Activated T-cell treated with anti-CD3 and anti-CD28 coated beads for 24 hours (primary cell): ENCODE data around the gene CCT5.
A peak's percentile ranks its signal among the peaks of the same experiment; 100 is the strongest.
"Not testable (repeated sequence)": the region's sequence is repeated elsewhere in the genome, so short reads cannot be mapped to it uniquely, and the experiment has no call there.

Experiments used
- DNase-seq: peaks from one replicate; pipeline ENCODE4 v3.0.0-alpha.2; 2020; ENCODE audit warnings: low read depth

CCT5 gene

GRCh38 chr5:10301842-10302610 is 51.9 kb downstream of the CCT5 start:
- DNase-seq = no peak

GRCh38 chr5:10303201-10303600 is 53.1 kb downstream of the CCT5 start:
- DNase-seq = no peak

- DNase-seq = no peak
Observed at GRCh38 chr5:10303699-10304170, 53.7 kb downstream of the CCT5 start.

- no peak for DNase-seq
Observed at GRCh38 chr5:10304932-10305331, 54.9 kb downstream of the CCT5 start.

GRCh38 chr5:10306114-10306513 is 56.0 kb downstream of the CCT5 start:
- no peak for DNase-seq

GRCh38 chr5:10306806-10307205 is 56.7 kb downstream of the CCT5 start:
- DNase-seq = no peak

GRCh38 chr5:10307206-10308148 is 57.4 kb downstream of the CCT5 start, which contains the start of gene CMBL:
CMBL (minus strand) TSS chr5:10307902; CDS start chr5:10290762, 17,140 bp downstream.
- DNase-seq = peak; percentile 11

GRCh38 chr5:10308844-10309243 is 58.8 kb downstream of the CCT5 start:
- no peak for DNase-seq

GRCh38 chr5:10310066-10310779 is 60.1 kb downstream of the CCT5 start:
- no peak for DNase-seq

- DNase-seq = not testable (repeated sequence)
Observed at GRCh38 chr5:10310835-10311570, 60.9 kb downstream of the CCT5 start.

GRCh38 chr5:10311595-10312425 is 61.7 kb downstream of the CCT5 start:
- no peak for DNase-seq

- DNase-seq = no peak
Observed at GRCh38 chr5:10315201-10315600, 65.1 kb downstream of the CCT5 start.
